Measurements from ENCODE around the gene DCUN1D1. TPM values are rescaled to one million over a fixed set of nuclear protein-coding genes. Genes with fewer than 3 reads are reported as not detected.

Gene DCUN1D1
- total RNA-seq, 1 donor from 2014 or later, result 64.6 TPM

DNA sequence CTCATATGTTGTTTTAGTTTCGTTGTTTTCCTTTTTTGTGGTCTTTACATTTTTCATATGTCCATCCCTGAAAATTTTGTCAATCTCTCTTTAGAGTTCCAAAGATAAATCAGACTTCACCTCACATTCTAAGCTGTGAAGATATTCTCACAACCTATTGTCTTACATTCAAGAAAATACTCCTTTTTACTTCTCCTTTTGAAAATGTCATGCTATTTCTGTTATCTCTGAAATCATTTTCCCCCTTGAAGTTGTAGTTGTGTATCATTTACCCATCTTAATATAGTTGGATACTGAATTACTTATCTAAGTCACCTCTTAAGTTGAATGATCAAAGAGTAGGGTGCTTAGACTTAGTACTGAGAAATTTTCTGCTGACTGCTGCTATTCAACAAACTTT lies 74.3 kb downstream of the DCUN1D1 start:
- no peak for DNase-seq (ENCODE audit: low spot score, unreplicated experiment)
- Mint-ChIP-seq H3K36me3 (ENCODE audit: insufficient read depth) (peaks cover 11% of the 10 kb centered on the region), H3K9me3 (ENCODE audit: low read depth) (no peaks in the 10 kb centered on the region), H3K4me3 (ENCODE audit: low read depth) (no peak overlapping the region), H3K27me3 (no peaks in the 10 kb centered on the region), H3K27ac (no peak overlapping the region), H3K4me1 (ENCODE audit: low read depth) (no peaks in the 10 kb centered on the region)
- TF ChIP-seq, protein P1, sequence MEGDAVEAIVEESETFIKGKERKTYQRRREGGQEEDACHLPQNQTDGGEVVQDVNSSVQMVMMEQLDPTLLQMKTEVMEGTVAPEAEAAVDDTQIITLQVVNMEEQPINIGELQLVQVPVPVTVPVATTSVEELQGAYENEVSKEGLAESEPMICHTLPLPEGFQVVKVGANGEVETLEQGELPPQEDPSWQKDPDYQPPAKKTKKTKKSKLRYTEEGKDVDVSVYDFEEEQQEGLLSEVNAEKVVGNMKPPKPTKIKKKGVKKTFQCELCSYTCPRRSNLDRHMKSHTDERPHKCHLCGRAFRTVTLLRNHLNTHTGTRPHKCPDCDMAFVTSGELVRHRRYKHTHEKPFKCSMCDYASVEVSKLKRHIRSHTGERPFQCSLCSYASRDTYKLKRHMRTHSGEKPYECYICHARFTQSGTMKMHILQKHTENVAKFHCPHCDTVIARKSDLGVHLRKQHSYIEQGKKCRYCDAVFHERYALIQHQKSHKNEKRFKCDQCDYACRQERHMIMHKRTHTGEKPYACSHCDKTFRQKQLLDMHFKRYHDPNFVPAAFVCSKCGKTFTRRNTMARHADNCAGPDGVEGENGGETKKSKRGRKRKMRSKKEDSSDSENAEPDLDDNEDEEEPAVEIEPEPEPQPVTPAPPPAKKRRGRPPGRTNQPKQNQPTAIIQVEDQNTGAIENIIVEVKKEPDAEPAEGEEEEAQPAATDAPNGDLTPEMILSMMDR (IDR thresholded peaks at IDR 0.05; ENCODE audit: unreplicated experiment), result no peak

DNA sequence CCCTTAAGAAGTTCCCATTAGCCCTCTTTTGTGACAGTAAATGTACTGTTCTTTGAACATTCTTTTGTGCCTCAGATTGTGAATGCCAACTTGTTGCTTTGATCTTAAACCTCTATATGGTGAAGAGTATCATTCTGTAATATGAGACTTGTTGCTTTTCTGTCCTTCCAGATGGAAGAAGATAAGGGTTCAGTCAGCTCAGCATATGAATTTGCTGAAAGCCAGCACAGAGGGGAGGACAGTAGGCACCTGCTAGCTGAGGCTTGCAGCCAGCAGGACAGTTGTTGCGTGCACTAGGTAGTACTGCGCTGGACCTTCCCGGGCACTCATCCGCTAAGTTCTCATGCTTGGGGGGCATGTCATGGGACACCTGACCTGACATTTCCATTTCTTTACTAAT lies 74.7 kb downstream of the DCUN1D1 start:
- no peaks in the 10 kb centered on the region for H3K27me3 Mint-ChIP-seq
- no peak for DNase-seq (ENCODE audit: low spot score, unreplicated experiment)
- no peaks in the 10 kb centered on the region for H3K9me3 Mint-ChIP-seq (ENCODE audit: low read depth)
- no peaks in the 10 kb centered on the region for H3K4me1 Mint-ChIP-seq (ENCODE audit: low read depth)
- H3K36me3 Mint-ChIP-seq (ENCODE audit: insufficient read depth), result peaks cover 11% of the 10 kb centered on the region
- TF ChIP-seq, protein P1 (IDR thresholded peaks at IDR 0.05; ENCODE audit: unreplicated experiment), result no peak
- H3K4me3 Mint-ChIP-seq (ENCODE audit: low read depth), result no peak overlapping the region
- H3K27ac Mint-ChIP-seq, result no peak overlapping the region

DNA sequence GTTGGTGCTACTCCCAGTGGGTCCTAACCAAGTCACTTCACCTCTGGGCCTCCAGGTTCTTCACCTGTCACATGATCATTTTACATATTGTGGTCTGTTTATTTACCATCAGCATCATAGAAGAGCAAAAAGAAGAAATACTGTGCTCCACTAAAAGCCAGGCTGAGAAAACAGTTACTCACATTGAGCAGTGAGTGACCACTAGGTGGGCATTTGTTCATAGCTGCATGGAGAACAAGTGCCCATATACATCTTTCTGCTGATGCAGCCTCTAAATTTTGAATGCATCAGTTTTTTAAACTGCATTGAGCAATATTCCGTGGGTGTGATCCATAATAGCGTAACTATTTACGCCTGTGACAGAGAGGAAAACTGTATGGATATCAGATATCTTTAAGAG lies 76.2 kb downstream of the DCUN1D1 start:
- Mint-ChIP-seq H3K4me3 (ENCODE audit: low read depth) (no peak overlapping the region), H3K36me3 (ENCODE audit: insufficient read depth) (peaks cover 16% of the 10 kb centered on the region), H3K27me3 (no peaks in the 10 kb centered on the region), H3K9me3 (ENCODE audit: low read depth) (no peaks in the 10 kb centered on the region), H3K27ac (no peak overlapping the region), H3K4me1 (ENCODE audit: low read depth) (no peaks in the 10 kb centered on the region)
- TF ChIP-seq, protein P1 (IDR thresholded peaks at IDR 0.05; ENCODE audit: unreplicated experiment), result peak; percentile 28
- DNase-seq (ENCODE audit: low spot score, unreplicated experiment), result no peak

DNA sequence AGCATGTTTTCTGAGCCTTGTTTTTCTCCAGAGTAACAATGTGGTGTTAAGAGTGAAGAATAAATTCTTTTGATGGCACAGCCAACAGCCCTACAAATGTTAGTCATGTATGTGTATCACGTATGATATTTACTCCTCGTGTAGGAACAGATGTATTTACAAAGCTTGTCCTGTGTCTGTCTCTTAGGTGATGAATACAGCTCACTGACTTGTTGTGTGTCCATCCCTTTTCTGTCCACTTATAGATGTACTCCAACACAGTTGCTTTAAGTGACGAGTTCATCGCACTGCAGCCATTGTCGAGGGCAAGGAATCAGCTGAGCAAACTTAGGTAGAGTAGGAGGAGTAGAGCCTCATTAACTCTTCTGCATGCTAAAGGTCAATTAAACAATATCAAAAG lies 78.1 kb downstream of the DCUN1D1 start:
- Mint-ChIP-seq H3K36me3 (ENCODE audit: insufficient read depth) (peaks cover 16% of the 10 kb centered on the region), H3K4me3 (ENCODE audit: low read depth) (no peak overlapping the region), H3K27ac (no peak overlapping the region), H3K4me1 (ENCODE audit: low read depth) (no peaks in the 10 kb centered on the region), H3K9me3 (ENCODE audit: low read depth) (no peaks in the 10 kb centered on the region), H3K27me3 (no peaks in the 10 kb centered on the region)
- DNase-seq (ENCODE audit: low spot score, unreplicated experiment), result no peak
- TF ChIP-seq, protein P1 (IDR thresholded peaks at IDR 0.05; ENCODE audit: unreplicated experiment), result no peak

DNA sequence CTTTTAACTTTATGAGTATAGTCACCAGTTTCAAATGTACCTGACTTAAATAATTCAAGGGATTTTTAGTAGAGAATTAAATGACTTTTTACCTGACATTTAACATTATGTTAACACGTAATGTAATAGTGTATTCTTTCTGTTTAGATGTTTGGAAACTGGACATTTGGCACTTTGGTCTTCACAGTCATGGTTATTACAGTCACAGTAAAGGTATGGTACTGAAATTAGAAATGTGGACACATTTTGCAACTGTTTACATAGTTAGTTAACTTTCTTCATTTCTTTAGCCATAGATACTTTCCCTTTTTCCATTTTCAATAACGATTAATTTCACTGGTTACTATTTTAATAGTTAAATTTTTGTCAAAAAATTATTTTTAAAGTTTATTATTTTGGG lies 83.8 kb downstream of the DCUN1D1 start:
- Mint-ChIP-seq H3K36me3 (ENCODE audit: insufficient read depth) (peaks cover 29% of the 10 kb centered on the region), H3K27me3 (no peaks in the 10 kb centered on the region), H3K4me3 (ENCODE audit: low read depth) (no peak overlapping the region), H3K27ac (no peak overlapping the region), H3K9me3 (ENCODE audit: low read depth) (no peaks in the 10 kb centered on the region), H3K4me1 (ENCODE audit: low read depth) (peaks cover 5% of the 10 kb centered on the region)
- DNase-seq (ENCODE audit: low spot score, unreplicated experiment), result no peak
- TF ChIP-seq, protein P1 (IDR thresholded peaks at IDR 0.05; ENCODE audit: unreplicated experiment), result no peak
